ENCODE measurements around the gene NLRP9.

NLRP9 gene

GRCh38 chr19:55658846-55659459, 79.2 kb downstream of the NLRP9 start:
- Mint-ChIP-seq H3K9me3 (no peaks in the 10 kb centered on the region), H3K27ac (peak overlapping the region; percentile 82 to 88), H3K36me3 (ENCODE audit: insufficient read depth) (peaks cover 77% of the 10 kb centered on the region), H3K27me3 (no peaks in the 10 kb centered on the region), H3K4me1 (ENCODE audit: low read depth in 2 of 2) (peaks cover 51 to 56% of the 10 kb centered on the region in 2 donors), H3K4me3 (peak overlapping the region; percentile 90 to 92)
- DNase-seq, result no peak
- no peak for ATAC-seq (replicated peaks)

All from effector memory CD8-positive, alpha-beta T cell (primary cell).